GM12878 (cell line): Measurements from ENCODE around the gene RNF166. TPM values are rescaled to one million over a fixed set of nuclear protein-coding genes. Genes with fewer than 3 reads are reported as not detected.
A peak's percentile ranks its signal among the peaks of the same experiment; 100 is the strongest.

Experiments
- BCL3 ChIP-seq: IDR thresholded peaks from 2 replicates; pipeline ENCODE4 v1.6.1; 2011; ENCODE audit warnings: borderline replicate concordance, low read depth, mild to moderate bottlenecking, moderate library complexity, low read length; ENCODE audit not compliant: insufficient read depth, poor library complexity, severe bottlenecking
- BCLAF1 ChIP-seq: fragments of 450-650 bp; IDR thresholded peaks from 2 replicates; pipeline ENCODE4 v1.6.1; 2017; ENCODE audit warnings: antibody characterized with exemption, mild to moderate bottlenecking, moderate library complexity
- IRF4 ChIP-seq: IDR thresholded peaks from 2 replicates; pipeline ENCODE4 v1.6.1; 2011; ENCODE audit warnings: low read depth, low read length
- JUND ChIP-seq: IDR thresholded peaks from 2 replicates; pipeline ENCODE4 v1.6.1; 2012; ENCODE audit warnings: low read depth, mild to moderate bottlenecking, low read length, improper control_type of control experiment, moderate library complexity
- KDM1A ChIP-seq: fragments of 200-600 bp; sonication (generic); IDR thresholded peaks from 2 replicates; pipeline ENCODE4 v1.6.1; 2016; ENCODE audit warnings: borderline replicate concordance
- NBN ChIP-seq: fragments of 450-650 bp; IDR thresholded peaks from 2 replicates; pipeline ENCODE4 v1.6.1; 2016
- NFIC ChIP-seq: IDR thresholded peaks from 2 replicates; pipeline ENCODE4 v1.6.1; 2012; ENCODE audit warnings: low read depth, mild to moderate bottlenecking, inconsistent platforms, low read length, moderate library complexity
- NFYB ChIP-seq: IDR thresholded peaks from 2 replicates; pipeline ENCODE4 v1.6.1; 2011; ENCODE audit warnings: low read depth, mild to moderate bottlenecking, low read length, improper control_type of control experiment, moderate library complexity; ENCODE audit not compliant: insufficient read depth
- POLR2A ChIP-seq: IDR thresholded peaks from 2 replicates; pipeline ENCODE4 v1.6.1; 2011; ENCODE audit warnings: low read depth, mild to moderate bottlenecking, low read length
- SPI1 ChIP-seq: IDR thresholded peaks from 2 replicates; pipeline ENCODE4 v1.6.1; 2011; ENCODE audit warnings: low read depth, mild to moderate bottlenecking, low read length, moderate library complexity, borderline replicate concordance; ENCODE audit not compliant: insufficient read depth
- SREBF1 ChIP-seq: IDR thresholded peaks from 2 replicates; pipeline ENCODE4 v1.6.1; 2012; ENCODE audit warnings: mild to moderate bottlenecking, low read length
- SUZ12 ChIP-seq: fragments of 200-600 bp; sonication (generic); IDR thresholded peaks from one replicate; pipeline ENCODE4 v1.6.1; 2018; ENCODE audit warnings: antibody characterized with exemption, mild to moderate bottlenecking; ENCODE audit not compliant: unreplicated experiment
- TCF3 ChIP-seq: IDR thresholded peaks from 2 replicates; pipeline ENCODE4 v1.6.1; 2012; ENCODE audit warnings: low read depth, mild to moderate bottlenecking, low read length, borderline replicate concordance; ENCODE audit not compliant: insufficient read depth
- ZZZ3 ChIP-seq: IDR thresholded peaks from 2 replicates; pipeline ENCODE4 v1.6.1; 2011; ENCODE audit warnings: low read depth; ENCODE audit not compliant: control insufficient read depth, insufficient read length
- polyA plus RNA-seq, 11 experiments: library from polyadenylated mRNA; depleted of rRNA in 4 of 11; unstranded in 6 of 11; stranded (reverse) in 5 of 11; fragments of >200 nt; fragmentation: Nextera tagmentation in 4 of 11; fragmentation: Illumina TruSeq in 1 of 11; extraction: Ambion mirVana in 4 of 11; extraction: Trizol in 1 of 11; gene quantifications; 1 replicate in 1 of 11; 2 replicates in 10 of 11; pipeline versions ENCODE4 v1.2.1 to v1.2.3, GENCODE V29; 2011 to 2016; ENCODE audit warnings: inconsistent platforms in 2 of 11, missing spikeins in 2 of 11, low read depth in 1 of 11
- total RNA-seq, 4 experiments: library from RNA; depleted of rRNA in 3 of 4; stranded (reverse); fragments of >200 nt in 3 of 4; fragmentation: Illumina TruSeq in 1 of 4; extraction: Trizol in 1 of 4; gene quantifications; 2 replicates each; pipeline versions ENCODE4 v1.2.1 to v1.2.3, GENCODE V29; 2013 to 2021
- TF ChIP-seq, protein P1 (sequence below): fragments of 450-650 bp; conservative IDR thresholded peaks from 2 replicates; pipeline ENCODE4 v1.6.1; 2017; ENCODE audit warnings: mild to moderate bottlenecking, moderate library complexity
- TF ChIP-seq, protein P2 (sequence below): fragments of 450-650 bp; IDR thresholded peaks from 2 replicates; pipeline ENCODE4 v1.6.1; 2016; ENCODE audit warnings: mild to moderate bottlenecking
- TF ChIP-seq, protein P3 (sequence below): fragments of 450-650 bp; IDR thresholded peaks from 2 replicates; pipeline ENCODE4 v1.6.1; 2017; ENCODE audit warnings: mild to moderate bottlenecking, moderate library complexity

RNF166 gene
- total and polyA plus RNA-seq, 10 of the 15 experiments (the other 5 are each of a cell fraction or from before 2014, with no cell fraction given) = 0.48 to 32.8 (median 12.1) TPM

- TF ChIP-seq BCL3 = peak; percentile 44
- TF ChIP-seq, protein P1, sequence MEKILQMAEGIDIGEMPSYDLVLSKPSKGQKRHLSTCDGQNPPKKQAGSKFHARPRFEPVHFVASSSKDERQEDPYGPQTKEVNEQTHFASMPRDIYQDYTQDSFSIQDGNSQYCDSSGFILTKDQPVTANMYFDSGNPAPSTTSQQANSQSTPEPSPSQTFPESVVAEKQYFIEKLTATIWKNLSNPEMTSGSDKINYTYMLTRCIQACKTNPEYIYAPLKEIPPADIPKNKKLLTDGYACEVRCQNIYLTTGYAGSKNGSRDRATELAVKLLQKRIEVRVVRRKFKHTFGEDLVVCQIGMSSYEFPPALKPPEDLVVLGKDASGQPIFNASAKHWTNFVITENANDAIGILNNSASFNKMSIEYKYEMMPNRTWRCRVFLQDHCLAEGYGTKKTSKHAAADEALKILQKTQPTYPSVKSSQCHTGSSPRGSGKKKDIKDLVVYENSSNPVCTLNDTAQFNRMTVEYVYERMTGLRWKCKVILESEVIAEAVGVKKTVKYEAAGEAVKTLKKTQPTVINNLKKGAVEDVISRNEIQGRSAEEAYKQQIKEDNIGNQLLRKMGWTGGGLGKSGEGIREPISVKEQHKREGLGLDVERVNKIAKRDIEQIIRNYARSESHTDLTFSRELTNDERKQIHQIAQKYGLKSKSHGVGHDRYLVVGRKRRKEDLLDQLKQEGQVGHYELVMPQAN = peak; percentile 64
- no peak for TF ChIP-seq BCLAF1
- no peak for TF ChIP-seq ZZZ3
- TF ChIP-seq SPI1 = peak; percentile 71
- TF ChIP-seq SUZ12 = no peak
- no peak for TF ChIP-seq KDM1A
- peak; percentile 30; the same call in 1 of the 2 replicates for TF ChIP-seq TCF3
- no peak for TF ChIP-seq NFYB
- TF ChIP-seq IRF4 = 0 out of 2 replicates have a peak, but pooled peaks have one; percentile 15
- TF ChIP-seq, protein P2, sequence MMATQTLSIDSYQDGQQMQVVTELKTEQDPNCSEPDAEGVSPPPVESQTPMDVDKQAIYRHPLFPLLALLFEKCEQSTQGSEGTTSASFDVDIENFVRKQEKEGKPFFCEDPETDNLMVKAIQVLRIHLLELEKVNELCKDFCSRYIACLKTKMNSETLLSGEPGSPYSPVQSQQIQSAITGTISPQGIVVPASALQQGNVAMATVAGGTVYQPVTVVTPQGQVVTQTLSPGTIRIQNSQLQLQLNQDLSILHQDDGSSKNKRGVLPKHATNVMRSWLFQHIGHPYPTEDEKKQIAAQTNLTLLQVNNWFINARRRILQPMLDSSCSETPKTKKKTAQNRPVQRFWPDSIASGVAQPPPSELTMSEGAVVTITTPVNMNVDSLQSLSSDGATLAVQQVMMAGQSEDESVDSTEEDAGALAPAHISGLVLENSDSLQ = peak; percentile 97
- peak; percentile 62; the same call in 1 of the 2 replicates for TF ChIP-seq POLR2A
- peak; percentile 84 for TF ChIP-seq NBN
- TF ChIP-seq SREBF1 = no peak
- TF ChIP-seq, protein P3, sequence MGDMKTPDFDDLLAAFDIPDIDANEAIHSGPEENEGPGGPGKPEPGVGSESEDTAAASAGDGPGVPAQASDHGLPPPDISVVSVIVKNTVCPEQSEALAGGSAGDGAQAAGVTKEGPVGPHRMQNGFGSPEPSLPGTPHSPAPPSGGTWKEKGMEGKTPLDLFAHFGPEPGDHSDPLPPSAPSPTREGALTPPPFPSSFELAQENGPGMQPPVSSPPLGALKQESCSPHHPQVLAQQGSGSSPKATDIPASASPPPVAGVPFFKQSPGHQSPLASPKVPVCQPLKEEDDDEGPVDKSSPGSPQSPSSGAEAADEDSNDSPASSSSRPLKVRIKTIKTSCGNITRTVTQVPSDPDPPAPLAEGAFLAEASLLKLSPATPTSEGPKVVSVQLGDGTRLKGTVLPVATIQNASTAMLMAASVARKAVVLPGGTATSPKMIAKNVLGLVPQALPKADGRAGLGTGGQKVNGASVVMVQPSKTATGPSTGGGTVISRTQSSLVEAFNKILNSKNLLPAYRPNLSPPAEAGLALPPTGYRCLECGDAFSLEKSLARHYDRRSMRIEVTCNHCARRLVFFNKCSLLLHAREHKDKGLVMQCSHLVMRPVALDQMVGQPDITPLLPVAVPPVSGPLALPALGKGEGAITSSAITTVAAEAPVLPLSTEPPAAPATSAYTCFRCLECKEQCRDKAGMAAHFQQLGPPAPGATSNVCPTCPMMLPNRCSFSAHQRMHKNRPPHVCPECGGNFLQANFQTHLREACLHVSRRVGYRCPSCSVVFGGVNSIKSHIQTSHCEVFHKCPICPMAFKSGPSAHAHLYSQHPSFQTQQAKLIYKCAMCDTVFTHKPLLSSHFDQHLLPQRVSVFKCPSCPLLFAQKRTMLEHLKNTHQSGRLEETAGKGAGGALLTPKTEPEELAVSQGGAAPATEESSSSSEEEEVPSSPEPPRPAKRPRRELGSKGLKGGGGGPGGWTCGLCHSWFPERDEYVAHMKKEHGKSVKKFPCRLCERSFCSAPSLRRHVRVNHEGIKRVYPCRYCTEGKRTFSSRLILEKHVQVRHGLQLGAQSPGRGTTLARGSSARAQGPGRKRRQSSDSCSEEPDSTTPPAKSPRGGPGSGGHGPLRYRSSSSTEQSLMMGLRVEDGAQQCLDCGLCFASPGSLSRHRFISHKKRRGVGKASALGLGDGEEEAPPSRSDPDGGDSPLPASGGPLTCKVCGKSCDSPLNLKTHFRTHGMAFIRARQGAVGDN = peak; percentile 59
- peak; percentile 41; the same call in 1 of the 2 replicates for TF ChIP-seq JUND
- no peak for TF ChIP-seq NFIC
Observed at GRCh38 chr16:88700636-88701482, 5.3 kb downstream of the RNF166 start (continued).
